Stimulated activated CD8-positive, alpha-beta memory T cell treated with anti-CD3 and anti-CD28 coated beads, Interleukin-4, amount 100 ng/mL, for 4 hours (primary cell): ENCODE results near the gene SYNJ2.
A peak's percentile ranks its signal among the peaks of the same experiment; 100 is the strongest.
"Not testable (repeated sequence)": the region's sequence is repeated elsewhere in the genome, so short reads cannot be mapped to it uniquely, and the experiment has no call there.

Source experiments
- DNase-seq, 2 donors: peaks; one replicate each; pipeline ENCODE4 v3.0.0-alpha.2; 2020; ENCODE audit warnings: low read depth in 2 of 2, low spot score in 1 of 2

SYNJ2 gene

GRCh38 chr6:157981395-157982101, at the start of gene SYNJ2:
TSS of gene SYNJ2 (plus strand) at chr6:157981863. CDS start at chr6:157981962, 99 bp downstream.
- peak; percentile 57 to 72 for DNase-seq

DNA sequence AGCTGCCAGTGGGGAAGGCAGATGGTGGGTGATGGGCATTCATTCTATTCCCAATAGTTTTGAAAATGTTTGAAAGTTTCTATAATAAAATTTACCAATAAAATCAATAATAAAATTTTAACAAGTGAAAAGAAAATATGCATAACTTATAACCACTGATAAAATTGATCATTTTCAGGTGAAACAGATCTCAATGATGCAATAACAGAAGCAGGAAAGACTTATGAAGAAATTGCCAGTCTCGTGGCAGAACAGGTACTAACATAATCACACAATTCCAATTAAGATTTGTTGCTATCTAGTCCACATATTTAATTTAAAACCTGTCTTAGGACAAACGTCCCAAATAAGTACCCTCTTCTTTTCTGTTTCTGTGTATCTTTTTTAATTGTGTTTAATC, 45.9 kb upstream of the SYNJ2 start:
- no peak for DNase-seq

DNA sequence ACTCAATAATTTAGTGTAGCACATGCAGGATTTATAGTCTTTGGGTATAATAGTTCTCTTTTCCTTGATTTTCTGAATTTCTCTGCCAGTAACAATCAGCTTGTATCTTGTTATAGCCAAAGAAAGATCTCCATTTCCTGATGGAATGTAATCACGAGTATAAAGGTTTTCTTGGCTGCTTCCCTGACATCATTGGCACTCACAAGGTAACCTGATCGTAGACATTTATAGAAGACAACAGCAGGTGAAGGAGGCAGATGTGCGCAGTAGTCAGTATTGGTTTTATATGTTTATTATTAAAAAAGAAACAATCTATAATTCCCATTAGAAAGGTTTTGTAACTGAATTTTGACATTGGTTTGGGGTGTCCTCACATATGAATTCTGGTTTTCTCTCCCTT, 44.3 kb upstream of the SYNJ2 start:
- DNase-seq = no peak

GRCh38 chr6:157937916-157938315, 43.7 kb upstream of the SYNJ2 start:
- no peak for DNase-seq

DNA sequence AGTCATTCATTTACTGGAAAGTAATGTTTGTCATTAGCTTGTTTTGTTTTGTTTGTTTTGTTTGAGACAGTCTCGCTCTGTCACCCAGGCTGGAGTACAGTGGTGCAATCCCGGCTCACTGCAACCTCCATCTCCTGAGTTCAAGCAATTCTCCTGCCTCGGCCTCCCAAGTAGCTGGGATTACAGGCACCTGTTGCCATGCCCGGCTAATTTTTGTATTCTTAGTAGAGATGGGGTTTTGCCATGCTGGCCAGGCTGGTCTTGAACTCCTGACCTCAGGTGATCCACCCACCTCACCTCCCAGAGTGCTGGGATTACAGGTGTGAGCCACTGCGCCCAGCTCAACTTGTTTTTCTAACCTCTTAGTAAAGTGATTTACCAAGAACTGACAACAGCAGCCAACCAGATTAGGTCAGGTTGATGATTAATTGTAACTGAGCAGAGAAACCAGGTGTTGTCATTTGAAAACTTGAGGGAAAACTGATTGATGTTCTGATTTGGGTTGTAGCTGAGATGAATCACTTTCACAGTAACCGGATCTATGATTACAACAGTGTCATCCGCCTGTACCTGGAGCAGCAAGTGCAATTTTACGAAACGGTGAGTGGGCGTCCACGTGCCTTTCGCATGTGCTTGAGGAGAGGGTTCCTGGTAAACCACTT, 41.2 kb upstream of the SYNJ2 start:
- DNase-seq = not testable (repeated sequence)

- DNase-seq = no peak
Measured at GRCh38 chr6:157941101-157941863, 40.4 kb upstream of the SYNJ2 start.

DNA sequence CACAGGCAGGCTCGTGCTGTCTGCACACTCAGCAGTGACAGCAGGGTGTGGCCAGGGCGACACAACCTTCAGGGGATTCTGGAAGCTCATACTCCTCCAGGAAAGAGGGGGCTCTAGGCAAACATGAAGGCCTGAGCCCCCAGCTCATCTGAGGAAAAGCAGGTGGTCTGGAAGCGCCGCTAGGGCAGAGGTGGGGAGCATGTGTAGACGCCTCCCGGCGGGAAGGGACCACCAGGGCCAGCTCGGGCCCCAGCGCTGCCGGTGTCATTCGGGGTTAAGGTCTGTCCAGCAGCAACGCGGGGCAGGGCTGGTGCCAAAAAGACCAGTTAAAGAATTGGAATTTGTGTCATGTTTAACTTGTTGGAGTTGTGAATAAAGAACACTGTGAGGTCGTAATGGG, 39.3 kb upstream of the SYNJ2 start:
- no peak for DNase-seq

- no peak for DNase-seq
Measured at GRCh38 chr6:157943249-157943963, 38.3 kb upstream of the SYNJ2 start.

DNA sequence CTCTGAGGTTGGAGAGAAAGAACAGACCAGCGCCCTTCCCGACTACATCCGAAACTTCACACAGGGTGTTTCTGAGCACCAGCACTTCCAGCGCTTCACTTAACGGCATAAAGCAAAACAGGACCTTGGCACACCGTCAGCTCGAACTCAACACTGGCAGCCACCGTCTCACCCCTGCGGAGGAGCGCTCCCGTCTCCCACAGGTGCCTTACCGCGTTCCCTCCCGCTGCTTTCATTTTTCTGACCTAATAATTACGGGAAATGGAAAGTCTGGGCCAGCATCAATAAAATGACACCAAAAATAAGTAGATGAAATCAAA, 37.7 kb upstream of the SYNJ2 start:
- no peak for DNase-seq

DNA sequence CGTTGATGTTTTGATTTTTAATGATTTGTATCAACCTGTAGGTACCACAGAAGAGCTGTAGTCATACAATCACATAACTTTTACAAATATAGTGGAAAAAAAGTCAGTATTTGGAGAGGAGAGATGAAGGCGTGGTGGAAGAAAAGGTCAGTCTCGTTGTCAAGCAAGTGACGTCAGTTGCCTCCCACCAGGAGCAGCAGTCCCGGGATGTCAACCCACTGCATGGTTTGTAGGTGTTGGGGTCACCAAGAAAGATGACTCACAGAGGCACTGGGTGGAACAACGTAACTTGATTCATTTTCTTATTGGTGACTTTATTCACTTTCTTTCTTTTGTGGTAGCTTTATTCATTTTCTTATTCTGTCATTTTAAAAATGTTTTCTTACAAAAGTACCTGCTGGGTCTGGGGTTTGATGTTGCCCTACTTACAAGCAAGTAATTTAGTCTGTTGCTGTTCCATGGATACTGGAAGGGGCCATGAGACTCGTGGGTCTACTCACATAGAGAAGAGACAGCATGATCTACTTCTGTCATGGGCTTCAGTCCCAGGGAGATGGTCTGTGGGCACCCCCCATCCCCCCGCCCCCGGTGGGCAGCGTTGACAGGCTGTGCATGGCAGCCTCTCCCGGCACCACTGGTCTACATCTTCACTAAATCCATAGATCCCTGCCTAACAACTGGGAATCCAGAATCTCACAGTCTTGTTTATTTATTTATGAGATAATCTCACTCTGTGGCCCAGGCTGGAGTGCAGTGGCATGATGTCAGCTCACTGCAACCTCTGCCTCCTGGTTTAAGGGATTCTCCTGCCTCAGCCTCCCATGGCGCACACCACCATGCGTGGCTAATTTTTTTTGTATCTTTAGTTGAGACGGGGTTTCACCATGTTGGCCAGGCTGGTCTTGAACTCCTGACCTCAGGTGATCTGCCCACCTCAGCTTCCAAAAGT, 36.4 kb upstream of the SYNJ2 start:
- peak; percentile 13 to 47 for DNase-seq

- no peak for DNase-seq
Measured at GRCh38 chr6:157946053-157946617, 35.5 kb upstream of the SYNJ2 start.

GRCh38 chr6:157946865-157947532, 34.7 kb upstream of the SYNJ2 start:
- no peak for DNase-seq

DNA sequence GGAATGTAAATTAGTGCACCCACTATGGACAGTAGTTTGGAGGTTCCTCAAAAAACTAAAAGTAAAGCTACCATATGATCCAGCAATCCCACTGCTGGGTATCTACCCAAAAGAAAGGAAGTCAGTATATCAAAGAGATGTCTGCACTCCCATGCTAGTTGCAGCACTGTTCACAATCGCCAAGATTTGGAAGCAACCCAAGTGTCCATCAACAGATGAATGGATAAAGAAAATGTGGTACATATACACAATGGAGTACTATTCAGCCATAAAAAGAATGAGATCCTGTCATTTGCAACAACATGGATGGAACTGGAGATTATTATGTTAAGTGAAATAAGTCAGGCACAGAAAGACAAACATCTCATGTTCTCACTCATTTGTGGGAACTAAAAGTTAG, 30.8 kb upstream of the SYNJ2 start:
- DNase-seq = not testable (repeated sequence)

DNA sequence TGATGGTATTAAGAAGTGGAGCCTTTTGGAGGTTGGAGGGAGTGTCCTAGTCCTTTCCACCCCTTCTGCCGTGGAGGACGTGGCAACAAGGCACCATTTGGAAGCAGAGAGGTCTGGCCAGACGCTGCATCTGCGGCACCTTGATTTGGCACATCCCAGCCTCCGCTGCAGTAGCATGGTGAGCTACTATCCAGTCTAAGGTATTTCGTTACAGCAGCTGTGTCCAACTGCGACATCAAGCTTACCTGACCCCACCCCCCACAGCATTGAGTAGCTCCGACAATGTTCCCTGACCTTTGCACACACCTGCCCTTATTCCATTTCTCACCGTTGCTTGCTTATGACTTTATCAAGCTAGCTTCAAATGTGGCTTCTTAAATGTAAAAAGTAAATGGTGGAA, 29.8 kb upstream of the SYNJ2 start:
- no peak for DNase-seq

DNA sequence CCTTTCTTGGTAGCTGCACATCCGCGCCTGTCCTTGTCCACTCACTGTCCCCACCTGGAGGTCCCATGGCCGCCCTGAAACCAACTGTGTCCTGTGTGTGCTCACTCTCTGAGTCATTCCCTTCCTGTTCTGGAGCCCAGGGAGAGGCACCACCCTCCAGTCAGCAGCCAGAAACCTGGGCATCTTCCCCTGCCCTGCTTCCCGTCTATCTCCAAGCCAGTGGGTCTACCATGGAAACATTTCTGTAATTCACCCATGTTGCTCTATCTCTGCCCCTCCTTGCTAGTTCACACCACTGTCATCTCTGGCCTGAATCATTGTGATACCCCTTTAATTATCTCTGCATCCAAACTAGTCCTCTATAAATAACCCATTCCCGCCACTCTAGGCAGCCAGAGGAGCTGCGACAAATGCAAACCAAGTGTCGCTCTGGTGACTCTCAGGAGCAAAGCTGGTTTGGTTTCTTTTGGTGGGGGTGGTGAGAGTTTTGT, 28.8 kb upstream of the SYNJ2 start:
- no peak for DNase-seq

DNA sequence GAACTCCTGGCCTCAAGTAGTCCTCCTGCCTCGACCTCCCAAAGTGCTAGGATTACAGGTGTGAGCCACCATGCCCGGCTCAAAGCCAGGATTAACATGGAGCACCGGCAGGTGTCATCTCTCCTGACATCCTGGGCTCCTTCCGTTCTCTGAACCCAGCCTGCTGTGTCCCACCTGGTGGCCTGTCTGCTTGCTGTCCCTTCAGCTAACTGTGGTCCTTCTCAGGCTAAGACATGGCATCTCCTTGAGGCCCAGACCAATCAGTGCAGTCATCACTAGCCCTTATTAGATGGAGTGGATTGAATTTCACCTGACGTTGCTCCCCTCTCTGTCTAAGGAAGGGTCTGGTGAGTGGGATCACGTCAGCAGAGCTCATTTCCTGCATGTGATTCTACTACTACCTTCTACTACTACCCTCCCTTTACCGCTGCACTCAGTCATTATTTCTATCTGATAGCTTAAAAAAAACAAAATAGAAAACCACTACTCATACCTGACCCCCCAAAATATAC, 28.0 kb upstream of the SYNJ2 start:
- DNase-seq = no peak

DNA sequence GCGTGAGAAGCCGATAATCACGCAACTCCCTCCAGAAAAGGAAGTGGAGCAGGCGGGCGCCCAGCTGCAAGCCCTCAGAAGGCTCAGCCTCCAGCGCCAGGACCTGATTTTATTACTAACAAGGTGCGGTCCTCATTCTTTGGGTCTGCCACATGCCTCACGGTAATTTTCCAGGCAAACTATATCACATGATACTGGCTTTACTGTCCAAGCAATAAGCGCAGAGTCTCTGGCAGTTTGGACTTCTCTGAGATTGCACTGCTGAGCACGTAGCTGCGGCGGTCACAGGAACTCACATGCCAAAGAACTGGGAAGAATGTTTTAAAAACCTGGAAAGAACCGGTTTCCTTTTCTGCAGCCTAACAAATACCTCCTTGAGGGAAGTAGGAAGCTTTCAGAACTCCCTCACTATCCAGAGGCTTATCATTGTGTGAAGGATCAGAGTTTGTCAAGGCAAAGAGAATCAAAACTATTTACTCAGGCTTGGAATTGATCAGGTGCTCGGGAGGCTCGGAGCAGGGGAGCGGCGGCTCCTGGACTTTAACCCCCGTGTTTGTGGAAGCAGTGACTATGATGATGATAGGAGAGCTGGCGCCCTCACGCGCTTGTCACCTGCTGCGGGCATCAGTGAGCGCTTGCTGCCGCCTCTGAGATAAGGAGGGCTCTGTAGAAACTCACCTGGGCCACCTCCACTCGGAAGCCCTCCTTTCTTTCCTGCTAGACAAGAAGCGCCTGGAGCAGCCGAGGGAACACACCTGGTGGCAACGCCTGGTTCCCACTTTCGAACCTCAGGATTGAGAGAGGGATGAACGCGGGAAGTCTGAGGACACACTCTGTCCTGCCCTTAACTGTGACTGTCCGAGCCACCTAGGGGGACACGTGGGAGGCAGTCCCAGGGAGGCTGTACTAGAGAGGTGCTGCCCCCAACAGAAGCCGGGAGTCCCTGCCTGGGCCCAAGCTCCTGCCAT, 27.2 kb upstream of the SYNJ2 start:
- no peak for DNase-seq

DNA sequence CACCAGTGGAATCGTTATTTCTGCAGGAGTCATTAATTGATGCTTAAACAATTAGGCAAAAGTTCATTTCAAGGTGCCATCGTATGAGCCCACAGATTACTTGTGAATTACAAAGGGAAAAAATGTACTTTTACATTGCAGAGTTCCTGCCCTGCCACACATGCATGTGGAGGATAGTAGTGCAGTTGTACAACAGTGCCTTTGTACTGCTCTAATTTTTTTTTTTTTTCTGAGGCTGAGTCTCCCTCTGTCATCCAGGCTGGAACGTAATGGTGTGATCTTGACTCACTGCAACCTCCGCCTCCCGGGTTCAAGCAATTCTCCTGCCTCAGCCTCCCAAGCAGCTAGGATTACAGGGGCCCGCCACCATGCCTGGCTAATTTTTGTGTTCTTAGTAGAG, 26.0 kb upstream of the SYNJ2 start:
- DNase-seq = no peak
